Activated T-helper 1 cell treated with anti-CD3 and anti-CD28 coated beads, Interleukin-12 subunit alpha, Interleukin-12 subunit beta, Interleukin-2, Interleukin-4 antibody, amounts not matched to agents 30 ng/mL and 10 ng/mL and 1 ng/mL, durations not matched to agents 14 hours and 24 hours and 36 hours (primary cell): ENCODE data around the gene RITA1. TPM values are rescaled to one million over a fixed set of nuclear protein-coding genes. Genes with fewer than 3 reads are reported as not detected.
A peak's percentile ranks its signal among the peaks of the same experiment; 100 is the strongest.

Experiments
- DNase-seq: peaks from one replicate; pipeline ENCODE4 v3.0.0; 2021; ENCODE audit warnings: low spot score
- H3K27ac Mint-ChIP-seq: one replicate; pipeline ENCODE4 v1.8.0; 2021; ENCODE audit warnings: mild to moderate bottlenecking, mixed read lengths
- H3K27me3 Mint-ChIP-seq: one replicate; pipeline ENCODE4 v1.8.0; 2022; ENCODE audit warnings: mild to moderate bottlenecking, moderate library complexity, mixed read lengths; ENCODE audit not compliant: insufficient read depth
- H3K36me3 Mint-ChIP-seq: one replicate; pipeline ENCODE4 v1.8.0; 2021; ENCODE audit warnings: low read depth, mixed read lengths
- H3K4me1 Mint-ChIP-seq: one replicate; pipeline ENCODE4 v1.8.0; 2021; ENCODE audit warnings: low read depth, mixed read lengths
- H3K4me3 Mint-ChIP-seq: one replicate; pipeline ENCODE4 v1.8.0; 2021; ENCODE audit warnings: mild to moderate bottlenecking, moderate library complexity, mixed read lengths
- H3K9me3 Mint-ChIP-seq: one replicate; pipeline ENCODE4 v1.8.0; 2021; ENCODE audit warnings: mixed read lengths
- intact Hi-C: fragments of 100-400 bp; cut with micrococcal nuclease; formaldehyde crosslinking; loops from one replicate; pipeline ENCODE4 v1.15.1; 2024
- total RNA-seq: library from RNA; stranded (reverse); gene quantifications from 2 replicates; pipeline ENCODE4 v1.2.3, GENCODE V29; 2022

RITA1 gene
- total RNA-seq, 1 donor from 2014 or later, result 31.4 TPM

DNA sequence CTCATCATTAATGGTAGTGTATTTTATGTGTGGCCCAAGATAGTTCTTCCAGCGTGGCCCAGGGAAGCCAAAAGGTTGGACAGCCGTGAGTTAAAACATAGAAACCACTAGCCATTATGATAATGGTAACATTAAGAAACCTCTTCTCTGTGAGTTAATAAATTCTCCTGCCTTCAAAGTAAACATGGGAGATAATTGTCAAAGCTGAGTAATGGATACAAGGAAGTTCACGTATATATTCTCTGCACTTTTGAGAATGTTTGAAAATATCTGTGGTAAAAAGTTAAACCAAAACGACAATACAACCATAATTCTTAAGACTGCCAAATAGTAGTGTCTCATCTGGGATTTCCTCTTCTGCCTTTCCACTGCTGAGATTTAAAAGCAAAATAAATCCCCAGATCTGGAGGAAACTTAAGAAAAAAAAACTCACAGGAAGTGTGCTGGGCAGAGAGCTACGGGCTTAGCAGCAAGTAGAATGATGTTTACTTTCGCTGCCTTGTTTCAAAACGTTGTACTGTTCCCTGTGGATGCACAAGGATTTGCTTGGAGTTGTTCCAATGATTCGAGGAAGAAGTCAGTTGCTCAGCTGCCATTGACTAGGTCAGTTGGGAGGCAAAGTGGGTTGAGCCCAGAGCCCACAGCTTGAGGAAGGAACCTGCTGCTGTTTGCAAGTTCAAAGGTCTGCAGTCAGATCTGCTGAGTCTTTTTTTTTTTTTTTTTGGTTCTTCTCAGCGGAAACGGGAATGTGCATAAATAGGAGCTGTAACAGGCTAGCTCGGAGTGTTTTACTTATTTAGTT is 37.4 kb downstream of the RITA1 start:
- Mint-ChIP-seq H3K36me3 (peaks cover 8% of the 10 kb centered on the region), H3K4me3 (peak overlapping the region; percentile 91), H3K4me1 (peaks cover 22% of the 10 kb centered on the region), H3K27me3 (no peaks in the 10 kb centered on the region), H3K9me3 (no peaks in the 10 kb centered on the region), H3K27ac (peak overlapping the region; percentile 86)
- intact Hi-C loops, result no loop called here
- no peak for DNase-seq

DNA sequence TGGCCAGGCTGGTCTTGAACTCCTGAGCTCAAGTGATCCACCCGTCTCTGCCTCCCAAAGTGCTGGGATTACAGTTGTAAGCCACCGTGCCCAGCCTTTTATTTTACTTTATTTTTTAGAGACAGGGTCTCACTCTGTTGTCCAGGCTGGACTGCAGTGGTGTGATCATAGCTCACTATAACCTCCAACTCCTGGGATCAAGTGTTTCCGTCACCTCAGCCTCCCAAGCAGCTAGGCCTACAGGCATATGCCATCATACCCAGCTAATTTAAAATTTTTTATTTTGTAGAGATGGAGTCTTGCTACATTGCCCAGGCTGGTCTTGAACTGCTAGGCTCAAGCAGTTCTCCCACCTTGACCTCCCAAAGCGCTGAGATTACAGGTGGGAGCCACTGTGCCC is 39.4 kb downstream of the RITA1 start:
- peaks cover 43% of the 10 kb centered on the region for H3K4me1 Mint-ChIP-seq
- no peaks in the 10 kb centered on the region for H3K27me3 Mint-ChIP-seq
- DNase-seq, result no peak
- H3K27ac Mint-ChIP-seq, result no peak overlapping the region
- peaks cover 16% of the 10 kb centered on the region for H3K36me3 Mint-ChIP-seq
- no peaks in the 10 kb centered on the region for H3K9me3 Mint-ChIP-seq
- intact Hi-C loops, result no loop called here
- H3K4me3 Mint-ChIP-seq, result no peak overlapping the region

- no peaks in the 10 kb centered on the region for H3K9me3 Mint-ChIP-seq
- H3K4me3 Mint-ChIP-seq, result no peak overlapping the region
- peaks cover 56% of the 10 kb centered on the region for H3K4me1 Mint-ChIP-seq
- intact Hi-C loops, result no loop called here
- H3K27ac Mint-ChIP-seq, result peak overlapping the region; percentile 40
- no peaks in the 10 kb centered on the region for H3K27me3 Mint-ChIP-seq
- H3K36me3 Mint-ChIP-seq, result peaks cover 31% of the 10 kb centered on the region
- no peak for DNase-seq
These were observed 41.4 kb downstream of the RITA1 start for GRCh38 chr12:113226696-113227568.

DNA sequence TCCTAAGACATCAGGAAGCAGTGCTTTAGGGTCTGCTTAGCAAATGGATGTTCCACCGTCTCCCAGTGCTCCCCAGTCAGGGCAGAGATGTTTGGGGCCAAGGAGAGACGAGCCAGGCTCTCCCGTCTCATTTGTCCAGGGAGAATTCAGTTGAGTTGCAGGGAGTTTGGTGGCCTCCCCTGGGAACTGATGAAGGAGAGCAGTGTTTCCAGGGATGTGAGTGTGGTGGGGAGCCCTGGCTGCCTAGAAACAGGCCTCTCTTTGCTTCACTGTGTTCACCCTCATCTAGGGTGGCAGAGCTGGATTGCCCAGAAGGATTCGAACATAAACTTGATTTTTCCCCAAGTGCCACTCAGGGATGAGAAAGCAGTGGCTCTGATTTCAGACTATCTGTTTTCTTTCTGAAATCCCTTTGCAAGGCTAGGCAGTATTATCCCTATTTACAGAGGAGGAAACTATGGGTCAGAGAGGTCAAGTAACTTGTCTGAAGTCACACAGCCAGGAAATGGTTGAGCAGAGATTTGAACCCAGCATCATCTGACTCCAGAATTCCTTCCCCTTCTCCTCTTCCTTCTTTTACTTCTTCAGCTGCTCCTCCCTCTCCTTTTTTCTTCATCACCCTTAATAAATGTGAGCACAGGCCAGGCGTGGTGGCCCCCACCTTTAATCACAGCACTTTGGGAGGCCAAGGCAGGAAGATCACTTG is 42.3 kb downstream of the RITA1 start:
- Mint-ChIP-seq H3K4me3 (no peak overlapping the region), H3K36me3 (peaks cover 34% of the 10 kb centered on the region), H3K9me3 (no peaks in the 10 kb centered on the region), H3K27ac (no peak overlapping the region), H3K4me1 (peaks cover 56% of the 10 kb centered on the region), H3K27me3 (no peaks in the 10 kb centered on the region)
- DNase-seq, result no peak
- intact Hi-C loops, result no loop called here

- DNase-seq, result no peak
- Mint-ChIP-seq H3K27ac (peak overlapping the region; percentile 47), H3K36me3 (peaks cover 39% of the 10 kb centered on the region), H3K27me3 (no peaks in the 10 kb centered on the region), H3K4me1 (peaks cover 56% of the 10 kb centered on the region), H3K9me3 (no peaks in the 10 kb centered on the region), H3K4me3 (no peak overlapping the region)
- intact Hi-C loops, result no loop called here
These were observed 43.0 kb downstream of the RITA1 start for GRCh38 chr12:113228394-113229028.

GRCh38 chr12:113230315-113231234 is 45.1 kb downstream of the RITA1 start:
- H3K27ac Mint-ChIP-seq, result peak overlapping the region; percentile 80
- intact Hi-C loops, result loop anchor here (1.0 to 2.0 kb wide), 2 partner anchors 9 to 16 kb away; partner anchors contain the start of gene TPCN1
- H3K27me3 Mint-ChIP-seq, result no peaks in the 10 kb centered on the region
- H3K36me3 Mint-ChIP-seq, result peaks cover 49% of the 10 kb centered on the region
- peaks cover 59% of the 10 kb centered on the region for H3K4me1 Mint-ChIP-seq
- no peak for DNase-seq
- H3K4me3 Mint-ChIP-seq, result no peak overlapping the region
- H3K9me3 Mint-ChIP-seq, result no peaks in the 10 kb centered on the region

- DNase-seq, result no peak
- H3K27ac Mint-ChIP-seq, result no peak overlapping the region
- intact Hi-C loops, result loop anchor here (2.0 kb wide), 2 partner anchors 17 to 47 kb away; partner anchors contain the start of genes DDX54 and RITA1
- no peaks in the 10 kb centered on the region for H3K9me3 Mint-ChIP-seq
- H3K4me3 Mint-ChIP-seq, result no peak overlapping the region
- peaks cover 53% of the 10 kb centered on the region for H3K36me3 Mint-ChIP-seq
- no peaks in the 10 kb centered on the region for H3K27me3 Mint-ChIP-seq
- H3K4me1 Mint-ChIP-seq, result peaks cover 62% of the 10 kb centered on the region
These were observed 45.9 kb downstream of the RITA1 start for GRCh38 chr12:113231235-113232088.

DNA sequence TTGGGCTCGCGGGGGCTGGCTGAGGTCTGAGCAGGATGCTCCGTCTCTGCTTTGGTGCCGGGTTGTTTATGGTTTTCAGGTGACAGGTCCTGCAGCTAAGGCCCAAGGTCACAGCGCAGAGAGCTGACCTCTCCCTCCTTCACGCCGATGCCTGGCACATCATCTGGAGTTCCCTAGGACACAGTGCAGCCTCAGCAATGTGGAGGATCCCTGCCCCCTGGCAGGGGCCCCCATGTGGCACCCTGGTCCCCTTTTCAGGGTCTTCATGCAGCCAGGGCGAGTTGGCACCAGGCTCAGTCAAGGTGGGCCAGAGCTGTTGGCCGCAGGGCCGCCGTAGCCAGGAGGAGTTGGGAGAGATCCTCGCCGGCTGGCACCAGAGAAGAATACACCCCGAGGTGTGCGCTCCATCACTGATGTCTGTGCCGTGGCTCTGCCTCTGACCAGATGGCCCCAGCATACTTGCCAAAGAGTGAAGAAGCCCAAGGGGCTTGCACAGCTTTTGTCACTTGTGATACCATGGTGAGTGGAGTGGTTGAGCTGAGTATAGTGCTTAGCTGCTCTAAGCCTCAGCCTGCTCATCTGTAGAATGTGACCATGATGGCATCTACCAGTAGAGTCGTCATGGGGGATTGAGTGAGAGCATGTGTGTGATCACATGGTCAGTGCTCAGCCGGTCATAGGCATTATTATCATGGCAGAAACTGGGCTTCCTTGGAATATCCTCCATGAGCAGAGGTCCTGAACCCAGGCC is 46.7 kb downstream of the RITA1 start:
- H3K36me3 Mint-ChIP-seq, result peaks cover 52% of the 10 kb centered on the region
- intact Hi-C loops, result loop anchor here (2.0 kb wide), 1 partner anchor 47 kb away; the partner anchor contains the start of genes DDX54 and RITA1
- H3K27me3 Mint-ChIP-seq, result no peaks in the 10 kb centered on the region
- H3K4me3 Mint-ChIP-seq, result peak overlapping the region; percentile 47
- H3K4me1 Mint-ChIP-seq, result peaks cover 62% of the 10 kb centered on the region
- no peak for DNase-seq
- no peaks in the 10 kb centered on the region for H3K9me3 Mint-ChIP-seq
- peak overlapping the region; percentile 80 for H3K27ac Mint-ChIP-seq

- intact Hi-C loops, result loop anchor here (1.0 to 2.0 kb wide), 2 partner anchors 36 to 48 kb away; partner anchors contain the start of genes DDX54 and RITA1
- H3K27me3 Mint-ChIP-seq, result no peaks in the 10 kb centered on the region
- peak; percentile 47 for DNase-seq
- H3K4me1 Mint-ChIP-seq, result peaks cover 61% of the 10 kb centered on the region
- H3K4me3 Mint-ChIP-seq, result peak overlapping the region; percentile 79
- no peaks in the 10 kb centered on the region for H3K9me3 Mint-ChIP-seq
- H3K36me3 Mint-ChIP-seq, result peaks cover 48% of the 10 kb centered on the region
- H3K27ac Mint-ChIP-seq, result peak overlapping the region; percentile 88
These were observed 47.5 kb downstream of the RITA1 start for GRCh38 chr12:113232840-113233585.

DNA sequence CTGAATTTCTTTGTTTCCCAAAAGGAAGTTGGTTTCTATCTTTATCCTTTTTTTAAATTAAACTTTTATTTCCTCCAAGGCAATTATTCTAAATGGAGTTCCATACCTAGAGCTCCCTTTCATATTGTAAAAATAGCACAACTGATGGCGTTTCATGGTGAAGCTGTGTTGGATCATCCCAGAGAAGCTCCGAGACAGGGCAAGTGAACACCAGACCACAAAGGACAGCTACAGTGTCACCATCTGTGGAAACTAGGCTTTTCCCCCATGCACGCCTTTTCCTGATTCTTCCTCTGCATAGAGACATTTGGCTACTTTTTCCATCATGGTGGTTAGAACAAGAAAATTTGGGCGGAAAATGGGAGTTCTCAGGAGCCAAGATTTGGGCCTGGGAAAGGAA is 48.4 kb downstream of the RITA1 start:
- intact Hi-C loops, result loop anchor here (1.0 to 2.0 kb wide), 2 partner anchors 37 to 49 kb away; partner anchors contain the start of genes DDX54 and RITA1
- Mint-ChIP-seq H3K27ac (no peak overlapping the region), H3K9me3 (no peaks in the 10 kb centered on the region), H3K4me1 (peaks cover 51% of the 10 kb centered on the region), H3K27me3 (no peaks in the 10 kb centered on the region), H3K36me3 (peaks cover 47% of the 10 kb centered on the region), H3K4me3 (no peak overlapping the region)
- DNase-seq, result no peak
